A673 (cell line): ENCODE results near the gene RNF168.

Experiments
- EZH2 ChIP-seq: fragments of 200-600 bp; sonication (generic); IDR thresholded peaks from 2 replicates; pipeline ENCODE4 v1.6.1; 2017; ENCODE audit warnings: borderline replicate concordance, low read depth, mild to moderate bottlenecking, mixed read lengths, antibody characterized with exemption, low read length; ENCODE audit not compliant: poor library complexity, severe bottlenecking
- TF ChIP-seq, protein P1 (sequence below): fragments of 300-800, 200-600 bp; sonication (generic); conservative IDR thresholded peaks from 2 replicates; pipeline ENCODE4 v1.5.1; 2017; ENCODE audit warnings: low read depth, mild to moderate bottlenecking, antibody characterized with exemption, low read length, moderate library complexity, mixed read lengths

DNA sequence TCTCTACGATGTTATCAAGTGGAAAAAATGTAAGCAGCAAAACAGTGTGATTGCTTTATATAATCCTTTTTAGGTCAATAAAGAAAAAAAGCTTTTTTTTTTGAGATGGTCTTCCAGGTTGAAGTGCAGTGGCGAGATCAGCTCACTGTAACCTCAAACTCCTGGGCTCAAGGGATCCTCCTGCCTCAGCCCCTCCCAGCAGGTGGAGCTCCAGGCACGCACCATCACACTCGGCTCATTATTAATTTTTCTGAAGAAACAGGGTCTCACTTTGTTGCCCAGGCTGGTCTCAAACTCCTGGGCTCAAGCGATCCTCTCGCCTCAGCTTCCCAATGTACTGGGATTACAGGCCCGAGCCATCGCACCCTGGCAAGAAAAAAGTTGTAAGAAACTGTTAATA lies 17.3 kb downstream of the RNF168 start:
- TF ChIP-seq, protein P1, sequence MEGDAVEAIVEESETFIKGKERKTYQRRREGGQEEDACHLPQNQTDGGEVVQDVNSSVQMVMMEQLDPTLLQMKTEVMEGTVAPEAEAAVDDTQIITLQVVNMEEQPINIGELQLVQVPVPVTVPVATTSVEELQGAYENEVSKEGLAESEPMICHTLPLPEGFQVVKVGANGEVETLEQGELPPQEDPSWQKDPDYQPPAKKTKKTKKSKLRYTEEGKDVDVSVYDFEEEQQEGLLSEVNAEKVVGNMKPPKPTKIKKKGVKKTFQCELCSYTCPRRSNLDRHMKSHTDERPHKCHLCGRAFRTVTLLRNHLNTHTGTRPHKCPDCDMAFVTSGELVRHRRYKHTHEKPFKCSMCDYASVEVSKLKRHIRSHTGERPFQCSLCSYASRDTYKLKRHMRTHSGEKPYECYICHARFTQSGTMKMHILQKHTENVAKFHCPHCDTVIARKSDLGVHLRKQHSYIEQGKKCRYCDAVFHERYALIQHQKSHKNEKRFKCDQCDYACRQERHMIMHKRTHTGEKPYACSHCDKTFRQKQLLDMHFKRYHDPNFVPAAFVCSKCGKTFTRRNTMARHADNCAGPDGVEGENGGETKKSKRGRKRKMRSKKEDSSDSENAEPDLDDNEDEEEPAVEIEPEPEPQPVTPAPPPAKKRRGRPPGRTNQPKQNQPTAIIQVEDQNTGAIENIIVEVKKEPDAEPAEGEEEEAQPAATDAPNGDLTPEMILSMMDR, result peak; percentile 43
- TF ChIP-seq EZH2, result no peak
